Activated CD8-positive, alpha-beta T cell treated with anti-CD3 and anti-CD28 coated beads, Interleukin-2, amount 10 ng/mL, durations not matched to agents 7 days and 5 days (primary cell): ENCODE data around the gene COLEC12. TPM values are rescaled to one million over a fixed set of nuclear protein-coding genes. Genes with fewer than 3 reads are reported as not detected.

Experiments used
- ATAC-seq: fragments of 150-1000 bp; cut with Tn5 transposase; one replicate; pipeline ENCODE4 v1.10.0; 2021; ENCODE audit warnings: moderate library complexity
- CTCF ChIA-PET: fragments of 350-600 bp; sonication (Branson Sonifier 250); formaldehyde crosslinking; loops from one replicate; lab custom pipeline; 2021; ENCODE audit warnings: antibody characterized with exemption; lab: Charles Lee
- POLR2A ChIA-PET: fragments of 350-600 bp; sonication (Branson Sonifier 250); formaldehyde crosslinking; loops from one replicate; lab custom pipeline; 2021; ENCODE audit warnings: antibody characterized with exemption; lab: Charles Lee
- DNase-seq: peaks from one replicate; pipeline ENCODE4 v3.0.0-alpha.2; 2020
- H3K27ac Mint-ChIP-seq: one replicate; pipeline ENCODE4 v1.8.0; 2021; ENCODE audit warnings: mild to moderate bottlenecking, mixed read lengths
- H3K27me3 Mint-ChIP-seq: one replicate; pipeline ENCODE4 v1.8.0; 2021; ENCODE audit warnings: low read depth, mixed read lengths
- H3K36me3 Mint-ChIP-seq: one replicate; pipeline ENCODE4 v1.8.0; 2021; ENCODE audit warnings: low read depth, mixed read lengths
- H3K4me1 Mint-ChIP-seq: one replicate; pipeline ENCODE4 v1.8.0; 2021; ENCODE audit warnings: low read depth, mixed read lengths
- H3K4me3 Mint-ChIP-seq: one replicate; pipeline ENCODE4 v1.8.0; 2021; ENCODE audit warnings: mild to moderate bottlenecking, mixed read lengths
- H3K9me3 Mint-ChIP-seq: one replicate; pipeline ENCODE4 v1.8.0; 2022; ENCODE audit warnings: mixed read lengths; ENCODE audit not compliant: insufficient read depth
- total RNA-seq, 2 experiments: library from RNA; stranded (reverse); gene quantifications; one replicate each; pipeline ENCODE4 v1.2.3, GENCODE V29; 2021

Gene COLEC12
- total RNA-seq, 2 experiments from 2014 or later: not detected

DNA sequence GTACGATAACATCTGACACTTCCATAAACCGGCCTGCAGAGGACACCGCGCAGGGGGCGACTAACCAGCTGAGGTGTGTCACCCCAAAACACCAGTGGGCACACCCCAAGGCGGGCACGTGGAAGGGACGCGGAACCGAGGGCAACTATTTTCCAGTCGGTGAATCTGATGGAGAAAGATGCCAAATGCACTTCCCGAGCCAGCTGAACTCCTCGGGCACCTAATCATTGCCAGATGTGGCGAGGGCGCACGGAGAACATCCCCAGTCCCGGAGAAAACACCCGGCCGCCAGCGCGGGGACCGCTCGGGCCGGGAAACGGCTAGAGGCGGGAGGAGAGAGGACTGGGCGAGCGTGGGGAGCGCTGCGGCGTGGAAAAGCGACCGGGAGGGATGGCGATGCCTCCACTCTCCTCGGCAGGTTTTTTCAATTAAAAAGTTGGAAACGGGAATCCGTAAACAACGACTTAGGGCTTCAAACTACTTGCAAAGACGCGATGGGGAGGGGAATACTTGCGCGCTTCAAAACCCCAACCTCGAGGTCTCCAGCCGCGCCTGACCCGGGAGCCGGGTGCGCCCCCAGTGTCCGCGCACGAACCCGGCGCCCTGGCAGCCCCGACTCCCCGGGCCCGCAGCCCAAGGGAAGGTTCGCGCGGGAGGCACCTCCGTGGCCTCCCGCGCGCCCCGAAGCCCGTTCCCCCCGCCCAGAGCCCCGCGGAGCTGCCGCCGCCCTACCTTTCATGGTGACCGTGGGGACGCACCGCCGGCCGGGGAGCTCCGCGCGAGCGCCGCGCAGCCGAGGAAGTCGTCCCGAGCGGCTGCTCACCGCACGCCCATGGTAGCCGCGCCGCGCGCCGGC lies 497 bp downstream of the COLEC12 start:
- POLR2A ChIA-PET: no interaction called here

GRCh38 chr18:498931-499775 lies 1.3 kb downstream of the COLEC12 start:
- Mint-ChIP-seq H3K27ac (no peak overlapping the region), H3K4me1 (peaks cover 7% of the 10 kb centered on the region), H3K9me3 (no peaks in the 10 kb centered on the region), H3K36me3 (no peaks in the 10 kb centered on the region), H3K27me3 (peaks cover 45% of the 10 kb centered on the region), H3K4me3 (no peak overlapping the region)
- POLR2A ChIA-PET: no interaction called here
- DNase-seq: no peak
- ATAC-seq: no peak
- CTCF ChIA-PET: no interaction called here

More for the DNA sequence above, 497 bp downstream of the COLEC12 start:
- no peak for DNase-seq
- H3K4me1 Mint-ChIP-seq: peaks cover 7% of the 10 kb centered on the region
- no peak overlapping the region for H3K4me3 Mint-ChIP-seq
- H3K27ac Mint-ChIP-seq: no peak overlapping the region
- ATAC-seq: no peak
- CTCF ChIA-PET: no interaction called here
- no peaks in the 10 kb centered on the region for H3K9me3 Mint-ChIP-seq
- peaks cover 45% of the 10 kb centered on the region for H3K27me3 Mint-ChIP-seq
- H3K36me3 Mint-ChIP-seq: no peaks in the 10 kb centered on the region

- Mint-ChIP-seq H3K4me1 (peaks cover 7% of the 10 kb centered on the region), H3K36me3 (no peaks in the 10 kb centered on the region), H3K9me3 (no peaks in the 10 kb centered on the region), H3K27me3 (peaks cover 40% of the 10 kb centered on the region), H3K4me3 (no peak overlapping the region), H3K27ac (no peak overlapping the region)
- POLR2A ChIA-PET: no interaction called here
- ATAC-seq (no peak), DNase-seq (no peak)
- CTCF ChIA-PET: no interaction called here
Measured at GRCh38 chr18:497688-498087, 2.8 kb downstream of the COLEC12 start.

GRCh38 chr18:495452-495851 lies 5.0 kb downstream of the COLEC12 start:
- Mint-ChIP-seq H3K27me3 (peaks cover 27% of the 10 kb centered on the region), H3K4me3 (no peak overlapping the region), H3K36me3 (no peaks in the 10 kb centered on the region), H3K9me3 (no peaks in the 10 kb centered on the region), H3K4me1 (peaks cover 2% of the 10 kb centered on the region), H3K27ac (no peak overlapping the region)
- ATAC-seq: no peak
- ChIA-PET POLR2A (no interaction called here), CTCF (interaction anchor here (1.2 kb wide), 1 partner anchor 13 kb away, joined by 3 read pairs; no protein-coding TSS in a partner anchor)
- DNase-seq: no peak

GRCh38 chr18:495017-495416 lies 5.5 kb downstream of the COLEC12 start:
- no peak for ATAC-seq
- POLR2A ChIA-PET: no interaction called here
- Mint-ChIP-seq H3K27ac (no peak overlapping the region), H3K36me3 (no peaks in the 10 kb centered on the region), H3K27me3 (peaks cover 27% of the 10 kb centered on the region), H3K4me3 (no peak overlapping the region), H3K4me1 (peaks cover 2% of the 10 kb centered on the region), H3K9me3 (no peaks in the 10 kb centered on the region)
- CTCF ChIA-PET: no interaction called here
- DNase-seq: no peak

DNA sequence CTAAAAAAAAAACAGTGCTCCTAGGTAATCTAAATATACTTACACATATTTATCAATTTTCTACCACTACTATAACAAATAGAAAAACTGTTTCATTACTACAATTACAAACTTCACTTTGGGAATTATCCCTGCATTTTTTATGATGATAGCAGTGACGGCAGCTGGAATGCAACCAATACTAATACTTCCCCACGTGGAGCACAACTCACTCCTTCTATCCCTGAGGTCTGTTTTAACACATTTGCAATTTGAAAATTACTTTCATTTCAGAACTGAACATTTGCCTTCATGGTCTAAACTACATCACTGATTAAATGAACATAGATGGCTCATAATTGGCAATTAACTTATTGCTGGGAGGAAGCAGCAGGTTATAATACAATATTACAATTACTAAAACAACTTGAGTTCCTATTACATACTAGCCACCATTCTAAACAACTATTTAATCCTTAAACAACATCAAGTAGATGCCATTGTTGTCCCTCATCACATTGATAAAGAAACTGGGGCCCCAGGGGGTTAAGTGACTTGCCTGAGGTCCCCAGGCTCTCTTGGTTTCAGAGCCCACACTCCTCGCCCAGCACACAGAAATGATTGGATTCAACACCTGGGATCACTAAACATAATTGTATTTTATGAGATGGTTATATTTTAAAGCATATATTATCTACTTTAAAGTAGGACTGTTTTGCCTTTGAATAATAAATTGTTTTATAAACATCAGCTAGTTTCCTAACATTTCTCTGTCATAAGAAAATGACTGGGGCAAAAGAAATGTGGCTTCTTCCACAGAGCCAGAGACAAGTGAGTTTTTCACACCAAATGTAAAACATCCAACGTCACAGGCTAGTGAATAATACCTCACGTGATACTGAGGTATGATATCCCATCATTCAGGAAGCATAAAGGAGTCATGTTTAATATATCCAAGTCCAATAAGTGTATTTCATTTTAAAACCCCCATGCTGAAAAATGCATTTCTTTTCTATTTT lies 6.2 kb downstream of the COLEC12 start:
- CTCF ChIA-PET: no interaction called here
- ATAC-seq (no peak), DNase-seq (no peak)
- H3K4me1 Mint-ChIP-seq: no peaks in the 10 kb centered on the region
- no peak overlapping the region for H3K4me3 Mint-ChIP-seq
- H3K9me3 Mint-ChIP-seq: no peaks in the 10 kb centered on the region
- POLR2A ChIA-PET: no interaction called here
- H3K36me3 Mint-ChIP-seq: no peaks in the 10 kb centered on the region
- H3K27me3 Mint-ChIP-seq: peaks cover 20% of the 10 kb centered on the region
- H3K27ac Mint-ChIP-seq: no peak overlapping the region

GRCh38 chr18:492451-492850 lies 8.1 kb downstream of the COLEC12 start:
- ATAC-seq (no peak), DNase-seq (no peak)
- ChIA-PET CTCF (no interaction called here), POLR2A (no interaction called here)
- peaks cover 4% of the 10 kb centered on the region for H3K27me3 Mint-ChIP-seq
- no peaks in the 10 kb centered on the region for H3K36me3 Mint-ChIP-seq
- H3K27ac Mint-ChIP-seq: no peak overlapping the region
- H3K9me3 Mint-ChIP-seq: no peaks in the 10 kb centered on the region
- no peaks in the 10 kb centered on the region for H3K4me1 Mint-ChIP-seq
- H3K4me3 Mint-ChIP-seq: no peak overlapping the region

- ChIA-PET CTCF (no interaction called here), POLR2A (no interaction called here)
- peaks cover 5% of the 10 kb centered on the region for H3K27me3 Mint-ChIP-seq
- no peak overlapping the region for H3K27ac Mint-ChIP-seq
- H3K4me1 Mint-ChIP-seq: no peaks in the 10 kb centered on the region
- H3K36me3 Mint-ChIP-seq: no peaks in the 10 kb centered on the region
- DNase-seq (no peak), ATAC-seq (no peak)
- peaks cover 10% of the 10 kb centered on the region for H3K9me3 Mint-ChIP-seq
- no peak overlapping the region for H3K4me3 Mint-ChIP-seq
Measured at GRCh38 chr18:490624-491023, 9.9 kb downstream of the COLEC12 start.

- Mint-ChIP-seq H3K27ac (no peak overlapping the region), H3K9me3 (peaks cover 10% of the 10 kb centered on the region), H3K4me1 (peaks cover 3% of the 10 kb centered on the region), H3K27me3 (peaks cover 9% of the 10 kb centered on the region), H3K4me3 (no peak overlapping the region), H3K36me3 (no peaks in the 10 kb centered on the region)
- DNase-seq (no peak), ATAC-seq (no peak)
- CTCF ChIA-PET: no interaction called here
- POLR2A ChIA-PET: no interaction called here
Measured at GRCh38 chr18:490024-490366, 10.5 kb downstream of the COLEC12 start.

GRCh38 chr18:489244-490023 lies 11.1 kb downstream of the COLEC12 start:
- DNase-seq: no peak
- Mint-ChIP-seq H3K4me3 (no peak overlapping the region), H3K27ac (no peak overlapping the region), H3K27me3 (peaks cover 9% of the 10 kb centered on the region), H3K9me3 (peaks cover 10% of the 10 kb centered on the region), H3K36me3 (no peaks in the 10 kb centered on the region), H3K4me1 (peaks cover 9% of the 10 kb centered on the region)
- POLR2A ChIA-PET: no interaction called here
- CTCF ChIA-PET: no interaction called here
- no peak for ATAC-seq
